Panc1 (cell line): Measurements from ENCODE around the gene SLC43A1. TPM values are rescaled to one million over a fixed set of nuclear protein-coding genes. Genes with fewer than 3 reads are reported as not detected.

Experiments
- total RNA-seq: library from RNA; stranded (reverse); gene quantifications from one replicate; pipeline ENCODE4 v1.2.1, GENCODE V29; 2021; ENCODE audit not compliant: unreplicated experiment

The SLC43A1 gene
- total RNA-seq, 1 experiment from 2014 or later, result 2.0 TPM

Other genes with a start within 250 kb of the SLC43A1 start
- 94.6 TPM for gene TNKS1BP1, start 190.8 kb downstream of the SLC43A1 start, total RNA-seq
- gene SSRP1, start 179.8 kb downstream of the SLC43A1 start, total RNA-seq, result 173 TPM
- not detected for gene P2RX3, start 177.3 kb downstream of the SLC43A1 start, total RNA-seq
- gene PRG3, start 134.6 kb downstream of the SLC43A1 start, total RNA-seq, result not detected
- gene PRG2, start 125.1 kb downstream of the SLC43A1 start, total RNA-seq, result not detected
- 8.6 TPM for gene SLC43A3, start 88.6 kb downstream of the SLC43A1 start, total RNA-seq
- gene RTN4RL2, start 55.2 kb downstream of the SLC43A1 start, total RNA-seq, result 0.90 TPM
- 152 TPM for gene TIMM10, start 15.1 kb upstream of the SLC43A1 start, total RNA-seq
- not detected for gene SMTNL1, start 21.9 kb upstream of the SLC43A1 start, total RNA-seq
- gene UBE2L6, start 52.0 kb upstream of the SLC43A1 start, total RNA-seq, result 19.1 TPM
- gene SERPING1, start 82.0 kb upstream of the SLC43A1 start, total RNA-seq, result 1.3 TPM
- gene YPEL4, start 134.2 kb upstream of the SLC43A1 start, total RNA-seq, result not detected
- 17.7 TPM for gene CLP1, start 142.1 kb upstream of the SLC43A1 start, total RNA-seq
- 80.6 TPM for gene ZDHHC5, start 152.4 kb upstream of the SLC43A1 start, total RNA-seq
- 29.7 TPM for gene MED19, start 196.5 kb upstream of the SLC43A1 start, total RNA-seq
- gene TMX2, start 196.9 kb upstream of the SLC43A1 start, total RNA-seq, result 151 TPM
- gene SELENOH, start 225.8 kb upstream of the SLC43A1 start, total RNA-seq, result 112 TPM
- not detected for gene BTBD18, start 236.1 kb upstream of the SLC43A1 start, total RNA-seq
- 189 TPM for gene CTNND1, start 246.1 kb upstream of the SLC43A1 start, total RNA-seq